Liver (tissue), 9 donors: ENCODE data around the gene NIP7. TPM values are rescaled to one million over a fixed set of nuclear protein-coding genes. Genes with fewer than 3 reads are reported as not detected.
A peak's percentile ranks its signal among the peaks of the same experiment; 100 is the strongest.

Experiments used
- DNase-seq: peaks from one replicate; pipeline ENCODE4 v3.0.0-alpha.2; 2017; ENCODE audit warnings: low spot score
- H3K27ac ChIP-seq, 2 donors: one replicate each; pipeline ENCODE4 v1.7.0; 2013; ENCODE audit warnings: inconsistent platforms in 2 of 2, low read length in 2 of 2, control low read depth in 1 of 2, low read depth in 1 of 2, mild to moderate bottlenecking in 1 of 2
- H3K27me3 ChIP-seq, 4 donors: one replicate each; pipeline versions ENCODE4 v1.6.1 to v1.7.0; 2013; ENCODE audit warnings: low read length in 3 of 4, inconsistent platforms in 1 of 4, mild to moderate bottlenecking in 1 of 4, moderate library complexity in 1 of 4; ENCODE audit not compliant: control insufficient read depth in 4 of 4, insufficient read depth in 4 of 4
- H3K36me3 ChIP-seq, 4 donors: one replicate each; pipeline versions ENCODE4 v1.6.1 to v1.7.0; 2013; ENCODE audit warnings: low read length in 3 of 4, mild to moderate bottlenecking in 3 of 4, low read depth in 1 of 4, moderate library complexity in 1 of 4; ENCODE audit not compliant: control insufficient read depth in 4 of 4, insufficient read depth in 3 of 4
- H3K4me1 ChIP-seq, 4 donors: one replicate each; pipeline versions ENCODE4 v1.6.1 to v1.7.0; 2013; ENCODE audit warnings: low read length in 3 of 4, mild to moderate bottlenecking in 3 of 4, moderate library complexity in 1 of 4; ENCODE audit not compliant: control insufficient read depth in 4 of 4, insufficient read depth in 4 of 4
- H3K4me3 ChIP-seq, 3 donors: one replicate each; pipeline versions ENCODE4 v1.6.1 to v1.7.0; 2013; ENCODE audit warnings: low read length in 3 of 3, control low read depth in 1 of 3, low read depth in 1 of 3, mild to moderate bottlenecking in 1 of 3
- H3K9ac ChIP-seq, 2 donors: one replicate each; pipeline ENCODE4 v1.7.0; 2013; ENCODE audit warnings: low read length in 2 of 2, mild to moderate bottlenecking in 2 of 2, moderate library complexity in 2 of 2, control low read depth in 1 of 2, low read depth in 1 of 2
- H3K9me3 ChIP-seq, 4 donors: one replicate each; pipeline versions ENCODE4 v1.6.1 to v1.7.0; 2013; ENCODE audit warnings: low read length in 3 of 4; ENCODE audit not compliant: control insufficient read depth in 4 of 4
- ATF3 ChIP-seq: IDR thresholded peaks from 2 replicates; pipeline ENCODE4 v1.6.1; 2016; ENCODE audit warnings: antibody characterized with exemption
- CTCF ChIP-seq: fragments of 150-350 bp; IDR thresholded peaks from 2 replicates; pipeline ENCODE4 v1.5.1; 2017; ENCODE audit warnings: improper control_type of control experiment, low read depth, low read length; ENCODE audit not compliant: missing input control
- EGR1 ChIP-seq, 2 donors: IDR thresholded peaks; 2 replicates each; pipeline ENCODE4 v1.6.1; 2016 to 2018; ENCODE audit warnings: antibody characterized with exemption in 2 of 2, low read depth in 2 of 2
- FOXA1 ChIP-seq: IDR thresholded peaks from 2 replicates; pipeline ENCODE4 v1.6.1; 2016; ENCODE audit warnings: antibody characterized with exemption
- FOXA2 ChIP-seq: IDR thresholded peaks from 2 replicates; pipeline ENCODE4 v1.6.1; 2016; ENCODE audit warnings: antibody characterized with exemption
- HNF4A ChIP-seq, 2 donors: conservative IDR thresholded peaks; 2 replicates each; pipeline ENCODE4 v1.6.1; 2016; ENCODE audit warnings: antibody characterized with exemption in 2 of 2, mild to moderate bottlenecking in 2 of 2
- HNF4G ChIP-seq: IDR thresholded peaks from 2 replicates; pipeline ENCODE4 v1.6.1; 2016; ENCODE audit warnings: antibody characterized with exemption
- JUND ChIP-seq, 2 donors: IDR thresholded peaks; 2 replicates each; pipeline ENCODE4 v1.6.1; 2016; ENCODE audit warnings: antibody characterized with exemption in 2 of 2
- NR2F2 ChIP-seq: IDR thresholded peaks from 2 replicates; pipeline ENCODE4 v1.6.1; 2016; ENCODE audit warnings: antibody characterized with exemption
- RAD21 ChIP-seq, 2 donors: IDR thresholded peaks; 2 replicates each; pipeline ENCODE4 v1.6.1; 2016; ENCODE audit warnings: antibody characterized with exemption in 2 of 2, mild to moderate bottlenecking in 2 of 2
- REST ChIP-seq: IDR thresholded peaks from 2 replicates; pipeline ENCODE4 v1.6.1; 2016; ENCODE audit warnings: antibody characterized with exemption, mild to moderate bottlenecking
- RXRA ChIP-seq, 2 donors: IDR thresholded peaks; 2 replicates each; pipeline ENCODE4 v1.6.1; 2017 to 2018; ENCODE audit warnings: antibody characterized with exemption in 2 of 2, mild to moderate bottlenecking in 1 of 2
- SP1 ChIP-seq: IDR thresholded peaks from 2 replicates; pipeline ENCODE4 v1.6.1; 2018; ENCODE audit warnings: antibody characterized with exemption, mild to moderate bottlenecking
- TAF1 ChIP-seq: conservative IDR thresholded peaks from 2 replicates; pipeline ENCODE4 v1.6.1; 2016; ENCODE audit warnings: antibody characterized with exemption, mild to moderate bottlenecking
- YY1 ChIP-seq: IDR thresholded peaks from 2 replicates; pipeline ENCODE4 v1.6.1; 2016; ENCODE audit warnings: antibody characterized with exemption, mild to moderate bottlenecking
- WGBS: extraction: QIAGEN DNeasy Blood & Tissue Kit; methylation state at CpG from one replicate; pipeline ENCODE4 v1.1.7; 2013; 5-methylcytosine and 5-hydroxymethylcytosine counted together
- polyA plus RNA-seq, 2 donors: library from polyadenylated mRNA; stranded (reverse) in 1 of 2; unstranded in 1 of 2; fragments of 200-250 nt in 1 of 2; fragments of >200 nt in 1 of 2; fragmentation: Nextera tagmentation in 1 of 2; extraction: Ambion mirVana in 1 of 2; gene quantifications; one replicate each; pipeline versions ENCODE4 v1.2.1 to v1.2.3, GENCODE V29; 2013 to 2015
- total RNA-seq, 2 donors: library from RNA; depleted of rRNA; stranded (reverse); fragments of >200 nt; gene quantifications; one replicate each; pipeline ENCODE4 v1.2.3, GENCODE V29; 2014
- TF ChIP-seq, protein P1 (sequence below): IDR thresholded peaks from 2 replicates; pipeline ENCODE4 v1.6.1; 2016; ENCODE audit warnings: antibody characterized with exemption
- donor health status: healthy.
- donor health status: healthy.
- donor health status: healthy.
- donor health status: healthy.
- donor health status: healthy.

NIP7 gene
- total and polyA plus RNA-seq, 4 donors, result 7.4 to 14.0 (median 11.1) TPM

DNA sequence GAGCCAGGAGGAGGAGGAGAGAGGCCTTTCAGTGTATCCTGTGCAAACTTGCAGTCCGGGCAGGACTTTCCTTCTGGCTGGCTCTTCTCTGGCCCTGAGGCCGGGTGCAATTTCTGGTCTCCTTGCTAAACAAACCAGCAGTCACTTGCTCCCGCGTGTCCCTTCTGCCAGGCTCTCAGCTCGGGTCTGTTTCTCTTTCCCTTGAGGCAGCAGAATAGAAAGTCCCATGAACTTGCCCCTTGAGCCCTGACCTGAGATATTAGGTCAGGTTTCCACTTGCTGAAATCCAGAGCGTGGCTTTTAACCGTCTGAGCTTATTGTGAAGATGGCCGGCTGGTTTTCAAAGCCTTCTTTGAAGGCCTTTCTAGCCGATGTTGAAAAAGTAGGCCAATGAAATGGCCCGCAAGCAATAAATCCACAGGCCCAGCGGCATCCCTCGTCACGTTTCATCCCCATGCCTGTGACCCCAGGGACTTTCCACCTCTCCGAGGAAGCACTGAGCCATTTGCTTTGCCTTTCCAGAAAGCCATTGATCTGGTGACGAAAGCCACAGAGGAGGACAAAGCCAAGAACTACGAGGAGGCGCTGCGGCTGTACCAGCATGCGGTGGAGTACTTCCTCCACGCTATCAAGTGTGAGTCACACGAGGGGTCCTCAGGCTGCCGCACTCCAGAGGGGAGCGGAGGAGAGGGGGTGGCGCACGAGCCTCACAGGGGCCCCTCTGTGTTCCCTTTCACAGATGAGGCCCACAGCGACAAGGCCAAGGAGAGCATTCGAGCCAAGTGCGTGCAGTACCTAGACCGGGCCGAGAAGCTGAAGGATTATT lies 23.9 kb upstream of the NIP7 start (continued):
- TF ChIP-seq REST (peak; percentile 89), JUND (IDR thresholded peaks at IDR 0.05) (peak in 1 of 2 donors; percentile 9)

GRCh38 chr16:69316595-69317034 lies 23.0 kb upstream of the NIP7 start:
- Histone ChIP-seq H3K27me3 (no peaks in the 10 kb centered on the region), H3K4me3 (no peak overlapping the region), H3K9ac (no peak overlapping the region), H3K36me3 (peaks cover 23 to 34% (median 27%) of the 10 kb centered on the region in 4 donors), H3K4me1 (peaks cover 16 to 66% (median 52%) of the 10 kb centered on the region in 4 donors), H3K27ac (peak overlapping the region; percentile 75 to 80), H3K9me3 (no peaks in the 10 kb centered on the region)
- WGBS, result 55% methylated on average over 17 of the region's 17 CpGs
- DNase-seq, result no peak
- TF ChIP-seq TAF1 (no peak), SP1 (peak; percentile 25), RXRA (IDR thresholded peaks at IDR 0.05) (peak in 1 of 2 donors; percentile 81), EGR1 (IDR thresholded peaks at IDR 0.05; ENCODE audit: low read depth in 2 of 2) (no peak), HNF4A (conservative IDR thresholded peaks at IDR 0.05) (peak; percentile 61 to 69), ATF3 (no peak)

DNA sequence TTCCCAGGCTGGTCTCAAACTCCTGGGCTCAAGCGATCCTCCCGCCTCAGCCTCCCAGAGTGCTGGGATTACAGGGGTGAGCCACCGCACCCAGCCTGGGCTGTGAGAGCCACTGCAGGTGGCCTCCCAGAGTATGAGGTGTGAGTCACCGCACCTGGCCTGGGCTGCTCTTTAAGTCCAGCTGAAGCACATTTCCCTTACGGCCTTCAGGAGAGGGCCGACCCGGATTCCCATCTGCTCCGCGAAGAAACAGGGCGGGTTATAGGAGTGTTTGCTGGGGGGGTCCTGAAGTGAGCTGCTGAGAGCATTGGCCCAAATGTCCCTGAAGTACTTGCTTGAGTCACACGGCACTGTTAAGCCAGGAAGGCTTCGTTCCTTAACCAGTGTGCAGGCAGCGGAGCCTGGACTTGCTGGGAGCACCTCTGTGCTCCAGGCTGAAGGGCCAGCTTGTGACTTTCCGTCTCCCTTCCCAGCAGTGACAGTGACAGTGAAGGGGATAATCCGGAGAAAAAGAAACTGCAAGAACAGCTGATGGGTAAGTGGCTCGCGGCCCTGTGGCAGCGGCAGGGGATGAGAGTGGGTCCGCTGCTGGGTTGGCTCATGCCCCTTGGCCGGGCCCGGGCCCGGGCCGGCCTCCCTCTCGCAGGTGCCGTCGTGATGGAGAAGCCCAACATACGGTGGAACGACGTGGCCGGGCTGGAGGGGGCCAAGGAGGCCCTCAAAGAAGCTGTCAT lies 21.2 kb upstream of the NIP7 start:
- Histone ChIP-seq H3K27me3 (no peaks in the 10 kb centered on the region), H3K9me3 (no peaks in the 10 kb centered on the region), H3K36me3 (peaks cover 23 to 50% (median 37%) of the 10 kb centered on the region in 4 donors), H3K9ac (no peak overlapping the region), H3K4me1 (peaks cover 13 to 63% (median 49%) of the 10 kb centered on the region in 4 donors), H3K4me3 (no peak overlapping the region), H3K27ac (peak overlapping the region in 1 of 2 donors; percentile 44)
- no peak for DNase-seq
- 97% methylated on average over 30 of the region's 30 CpGs for WGBS
- TF ChIP-seq ATF3, result no peak
- no peak for TF ChIP-seq SP1
- TF ChIP-seq FOXA1, result no peak
- no peak for TF ChIP-seq RAD21 (IDR thresholded peaks at IDR 0.05)
- no peak for TF ChIP-seq HNF4G
- no peak for TF ChIP-seq EGR1 (IDR thresholded peaks at IDR 0.05; ENCODE audit: low read depth in 2 of 2)
- no peak for TF ChIP-seq CTCF
- TF ChIP-seq, protein P1, sequence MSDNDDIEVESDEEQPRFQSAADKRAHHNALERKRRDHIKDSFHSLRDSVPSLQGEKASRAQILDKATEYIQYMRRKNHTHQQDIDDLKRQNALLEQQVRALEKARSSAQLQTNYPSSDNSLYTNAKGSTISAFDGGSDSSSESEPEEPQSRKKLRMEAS, result no peak
- no peak for TF ChIP-seq REST
- TF ChIP-seq YY1, result no peak
- TF ChIP-seq JUND (IDR thresholded peaks at IDR 0.05), result no peak
- no peak for TF ChIP-seq RXRA (IDR thresholded peaks at IDR 0.05)
- no peak for TF ChIP-seq FOXA2
- TF ChIP-seq TAF1, result no peak
- TF ChIP-seq NR2F2, result no peak
